Breast epithelium (tissue), 3 donors: ENCODE results near the gene PLEKHN1.

Experiments used
- POLR2A ChIP-seq: fragments of 450-650 bp; IDR thresholded peaks from one replicate; pipeline ENCODE4 v1.6.1; 2016; ENCODE audit warnings: antibody characterized with exemption, mild to moderate bottlenecking, moderate library complexity
- POLR2AphosphoS5 ChIP-seq, 3 donors: sonication (generic); formaldehyde crosslinking; IDR thresholded peaks; one replicate each; pipeline ENCODE4 v1.6.1; 2017; ENCODE audit warnings: antibody characterized with exemption in 3 of 3
- TF ChIP-seq, protein P1 (sequence below), 3 donors: fragments of 450-650 bp; IDR thresholded peaks; one replicate each; pipeline ENCODE4 v1.5.1; 2016 to 2017; ENCODE audit warnings: antibody characterized with exemption in 3 of 3, mild to moderate bottlenecking in 3 of 3, moderate library complexity in 3 of 3

DNA sequence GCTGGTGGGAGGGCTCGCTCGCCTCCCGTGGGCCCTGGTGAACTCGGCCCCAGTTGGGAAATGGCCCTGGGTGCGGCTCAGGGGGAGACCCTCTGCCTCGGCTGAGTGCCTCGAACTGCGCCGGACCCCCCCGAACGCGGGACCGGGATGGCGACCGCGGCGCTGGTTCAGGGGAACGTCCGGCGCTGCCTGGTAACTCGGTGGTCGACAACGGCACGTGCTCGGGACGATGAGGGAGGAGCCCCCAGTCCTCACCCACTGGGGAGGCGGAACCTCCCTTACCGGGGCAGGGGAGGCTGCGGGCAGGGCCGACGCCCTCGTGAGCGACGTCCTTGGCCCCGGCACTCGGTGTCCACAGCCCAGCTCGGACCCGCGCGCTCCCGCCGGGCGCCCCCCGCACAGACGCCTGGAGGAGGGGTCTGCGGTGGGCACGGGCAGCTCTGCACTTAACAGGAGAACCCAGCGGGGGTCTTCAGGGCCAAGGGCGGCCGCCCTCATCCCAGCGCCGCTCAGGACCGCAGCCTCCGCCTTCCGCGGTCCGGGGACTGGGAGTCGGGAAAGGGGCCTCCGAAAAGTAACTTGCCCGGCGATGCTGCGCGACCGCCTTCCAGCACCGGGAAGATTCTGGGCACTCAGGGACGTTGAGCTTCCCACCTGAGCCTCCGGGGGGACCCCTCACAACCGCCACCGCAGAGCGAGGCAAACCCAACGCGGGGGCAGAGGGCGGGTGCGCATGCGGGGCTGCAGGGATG, 31.9 kb downstream of the PLEKHN1 start:
- TF ChIP-seq, protein P1, sequence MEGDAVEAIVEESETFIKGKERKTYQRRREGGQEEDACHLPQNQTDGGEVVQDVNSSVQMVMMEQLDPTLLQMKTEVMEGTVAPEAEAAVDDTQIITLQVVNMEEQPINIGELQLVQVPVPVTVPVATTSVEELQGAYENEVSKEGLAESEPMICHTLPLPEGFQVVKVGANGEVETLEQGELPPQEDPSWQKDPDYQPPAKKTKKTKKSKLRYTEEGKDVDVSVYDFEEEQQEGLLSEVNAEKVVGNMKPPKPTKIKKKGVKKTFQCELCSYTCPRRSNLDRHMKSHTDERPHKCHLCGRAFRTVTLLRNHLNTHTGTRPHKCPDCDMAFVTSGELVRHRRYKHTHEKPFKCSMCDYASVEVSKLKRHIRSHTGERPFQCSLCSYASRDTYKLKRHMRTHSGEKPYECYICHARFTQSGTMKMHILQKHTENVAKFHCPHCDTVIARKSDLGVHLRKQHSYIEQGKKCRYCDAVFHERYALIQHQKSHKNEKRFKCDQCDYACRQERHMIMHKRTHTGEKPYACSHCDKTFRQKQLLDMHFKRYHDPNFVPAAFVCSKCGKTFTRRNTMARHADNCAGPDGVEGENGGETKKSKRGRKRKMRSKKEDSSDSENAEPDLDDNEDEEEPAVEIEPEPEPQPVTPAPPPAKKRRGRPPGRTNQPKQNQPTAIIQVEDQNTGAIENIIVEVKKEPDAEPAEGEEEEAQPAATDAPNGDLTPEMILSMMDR (IDR thresholded peaks at IDR 0.05): no peak
- no peak for TF ChIP-seq POLR2A
- TF ChIP-seq POLR2AphosphoS5 (IDR thresholded peaks at IDR 0.05): no peak
